Tibial nerve (tissue), 3 donors: Measurements from ENCODE around the gene BPTF.

Source experiments
- CTCF ChIP-seq, 5 experiments: fragments of 200-600 bp in 3 of 5; fragments of 450-650 bp in 2 of 5; sonication (generic) in 3 of 5; IDR thresholded peaks; one replicate each; pipeline ENCODE4 v1.5.1; 2016 to 2019; ENCODE audit warnings: antibody characterized with exemption in 5 of 5, mild to moderate bottlenecking in 3 of 5, moderate library complexity in 2 of 5
- POLR2A ChIP-seq, 2 donors: fragments of 450-650 bp; IDR thresholded peaks; one replicate each; pipeline ENCODE4 v1.6.1; 2017; ENCODE audit warnings: antibody characterized with exemption in 2 of 2, mild to moderate bottlenecking in 2 of 2, moderate library complexity in 2 of 2

GRCh38 chr17:67920212-67920611 is 94.9 kb downstream of the BPTF start:
- no peak for TF ChIP-seq CTCF (IDR thresholded peaks at IDR 0.05)
- TF ChIP-seq POLR2A (IDR thresholded peaks at IDR 0.05) = no peak
